Measurements from ENCODE around the gene GRIK4. TPM values are rescaled to one million over a fixed set of nuclear protein-coding genes. Genes with fewer than 3 reads are reported as not detected.

Gene GRIK4
- polyA plus RNA-seq, 1 donor: 0.94 TPM

GRCh38 chr11:120586072-120586471 is 74.5 kb downstream of the GRIK4 start:
- Histone ChIP-seq H3K27ac (ENCODE audit: low read length) (no peak overlapping the region), H3K9me3 (ENCODE audit: control insufficient read depth, low read depth, low read length) (no peaks in the 10 kb centered on the region), H3K4me3 (ENCODE audit: low read length) (no peak overlapping the region), H3K4me1 (ENCODE audit: control insufficient read depth, insufficient read depth, low read length) (no peaks in the 10 kb centered on the region), H3K36me3 (ENCODE audit: control insufficient read depth, insufficient read depth, low read length) (no peaks in the 10 kb centered on the region), H3K27me3 (ENCODE audit: control insufficient read depth, insufficient read depth, low read length) (no peaks in the 10 kb centered on the region)
- DNase-seq: no peak
- WGBS (ENCODE audit: insufficient coverage, low lambda C conversion rate): 67% methylated on average over 3 of the region's 3 CpGs

- Histone ChIP-seq H3K4me3 (ENCODE audit: low read length) (no peak overlapping the region), H3K36me3 (ENCODE audit: control insufficient read depth, insufficient read depth, low read length) (no peaks in the 10 kb centered on the region)
- WGBS (ENCODE audit: insufficient coverage, low lambda C conversion rate): no CpG with 5 or more reads among the region's 7 CpGs
Observed at GRCh38 chr11:120586728-120587127, 75.2 kb downstream of the GRIK4 start.

GRCh38 chr11:120587299-120587698 is 75.8 kb downstream of the GRIK4 start:
- Histone ChIP-seq H3K9me3 (ENCODE audit: control insufficient read depth, low read depth, low read length) (no peaks in the 10 kb centered on the region), H3K36me3 (ENCODE audit: control insufficient read depth, insufficient read depth, low read length) (no peaks in the 10 kb centered on the region), H3K27ac (ENCODE audit: low read length) (no peak overlapping the region), H3K27me3 (ENCODE audit: control insufficient read depth, insufficient read depth, low read length) (no peaks in the 10 kb centered on the region), H3K4me3 (ENCODE audit: low read length) (no peak overlapping the region), H3K4me1 (ENCODE audit: control insufficient read depth, insufficient read depth, low read length) (no peaks in the 10 kb centered on the region)
- no peak for DNase-seq
- WGBS (ENCODE audit: insufficient coverage, low lambda C conversion rate): 100% methylated on average over 1 of the region's 4 CpGs

More at GRCh38 chr11:120586728-120587127, 75.2 kb downstream of the GRIK4 start:
- no peaks in the 10 kb centered on the region for H3K4me1 ChIP-seq (ENCODE audit: control insufficient read depth, insufficient read depth, low read length)
- H3K27me3 ChIP-seq (ENCODE audit: control insufficient read depth, insufficient read depth, low read length): no peaks in the 10 kb centered on the region
- no peak for DNase-seq
- no peak overlapping the region for H3K27ac ChIP-seq (ENCODE audit: low read length)
- H3K9me3 ChIP-seq (ENCODE audit: control insufficient read depth, low read depth, low read length): no peaks in the 10 kb centered on the region

- no peak for DNase-seq
- H3K4me1 ChIP-seq (ENCODE audit: control insufficient read depth, insufficient read depth, low read length): no peaks in the 10 kb centered on the region
- H3K4me3 ChIP-seq (ENCODE audit: low read length): no peak overlapping the region
- H3K27ac ChIP-seq (ENCODE audit: low read length): no peak overlapping the region
- H3K36me3 ChIP-seq (ENCODE audit: control insufficient read depth, insufficient read depth, low read length): no peaks in the 10 kb centered on the region
- no peaks in the 10 kb centered on the region for H3K9me3 ChIP-seq (ENCODE audit: control insufficient read depth, low read depth, low read length)
- WGBS (ENCODE audit: insufficient coverage, low lambda C conversion rate): no CpG with 5 or more reads among the region's 11 CpGs
- H3K27me3 ChIP-seq (ENCODE audit: control insufficient read depth, insufficient read depth, low read length): no peaks in the 10 kb centered on the region
Observed at GRCh38 chr11:120589376-120589775, 77.8 kb downstream of the GRIK4 start.

DNA sequence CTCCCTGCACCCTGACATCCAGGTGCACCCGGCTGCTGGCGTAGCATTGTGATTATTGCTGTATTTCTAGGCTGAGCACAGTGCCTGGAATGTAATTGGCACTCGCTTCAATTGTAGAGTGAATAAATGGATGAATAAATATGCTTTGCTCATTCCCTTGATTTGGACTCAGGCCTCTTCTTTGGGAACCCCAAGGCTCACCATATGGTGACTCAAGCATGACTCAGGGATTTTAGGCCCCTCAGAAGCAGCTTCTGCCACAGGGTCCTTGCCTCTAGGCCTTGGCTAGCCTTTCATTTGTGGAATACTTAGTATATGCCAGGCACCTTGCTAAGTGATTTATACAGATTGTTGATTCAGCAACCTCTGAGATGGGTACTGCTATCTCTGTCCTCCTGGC is 78.9 kb downstream of the GRIK4 start:
- WGBS (ENCODE audit: insufficient coverage, low lambda C conversion rate): no CpG with 5 or more reads among the region's 3 CpGs
- no peak for DNase-seq
- H3K4me1 ChIP-seq (ENCODE audit: control insufficient read depth, insufficient read depth, low read length): no peaks in the 10 kb centered on the region
- H3K27me3 ChIP-seq (ENCODE audit: control insufficient read depth, insufficient read depth, low read length): no peaks in the 10 kb centered on the region
- H3K4me3 ChIP-seq (ENCODE audit: low read length): no peak overlapping the region
- no peaks in the 10 kb centered on the region for H3K9me3 ChIP-seq (ENCODE audit: control insufficient read depth, low read depth, low read length)
- no peak overlapping the region for H3K27ac ChIP-seq (ENCODE audit: low read length)
- no peaks in the 10 kb centered on the region for H3K36me3 ChIP-seq (ENCODE audit: control insufficient read depth, insufficient read depth, low read length)

DNA sequence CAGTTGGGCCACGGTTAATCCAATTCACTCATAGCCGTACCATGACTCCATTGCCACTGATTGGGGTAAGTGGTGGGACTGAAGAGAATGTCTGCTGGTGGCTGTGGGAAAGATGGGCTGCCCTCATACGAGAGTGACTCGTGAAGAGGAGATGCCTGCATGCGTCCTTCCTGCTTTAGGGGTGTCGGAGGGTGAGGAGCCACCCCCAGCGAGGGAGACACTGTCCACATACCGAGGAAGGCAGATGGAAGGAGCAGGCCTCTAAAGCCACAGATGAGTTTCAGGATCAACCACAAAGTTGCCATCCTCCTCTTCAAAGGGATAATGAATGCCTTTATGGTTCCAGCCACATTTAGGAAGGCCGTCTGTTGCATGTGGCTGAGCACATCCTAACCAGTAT is 83.2 kb downstream of the GRIK4 start:
- no CpG with 5 or more reads among the region's 9 CpGs for WGBS (ENCODE audit: insufficient coverage, low lambda C conversion rate)
- H3K27me3 ChIP-seq (ENCODE audit: control insufficient read depth, insufficient read depth, low read length): no peaks in the 10 kb centered on the region
- H3K4me1 ChIP-seq (ENCODE audit: control insufficient read depth, insufficient read depth, low read length): no peaks in the 10 kb centered on the region
- H3K36me3 ChIP-seq (ENCODE audit: control insufficient read depth, insufficient read depth, low read length): no peaks in the 10 kb centered on the region
- no peak for DNase-seq
- H3K9me3 ChIP-seq (ENCODE audit: control insufficient read depth, low read depth, low read length): no peaks in the 10 kb centered on the region
- no peak overlapping the region for H3K27ac ChIP-seq (ENCODE audit: low read length)
- no peak overlapping the region for H3K4me3 ChIP-seq (ENCODE audit: low read length)

- Histone ChIP-seq H3K27me3 (ENCODE audit: control insufficient read depth, insufficient read depth, low read length) (no peaks in the 10 kb centered on the region), H3K4me3 (ENCODE audit: low read length) (no peak overlapping the region), H3K4me1 (ENCODE audit: control insufficient read depth, insufficient read depth, low read length) (no peaks in the 10 kb centered on the region), H3K36me3 (ENCODE audit: control insufficient read depth, insufficient read depth, low read length) (no peaks in the 10 kb centered on the region), H3K9me3 (ENCODE audit: control insufficient read depth, low read depth, low read length) (no peaks in the 10 kb centered on the region), H3K27ac (ENCODE audit: low read length) (no peak overlapping the region)
- DNase-seq: no peak
- no CpG with 5 or more reads among the region's 4 CpGs for WGBS (ENCODE audit: insufficient coverage, low lambda C conversion rate)
Observed at GRCh38 chr11:120595557-120595956, 84.0 kb downstream of the GRIK4 start.

- no peak overlapping the region for H3K27ac ChIP-seq (ENCODE audit: low read length)
- 90% methylated on average over 4 of the region's 26 CpGs for WGBS (ENCODE audit: insufficient coverage, low lambda C conversion rate)
- no peaks in the 10 kb centered on the region for H3K4me1 ChIP-seq (ENCODE audit: control insufficient read depth, insufficient read depth, low read length)
Observed at GRCh38 chr11:120597250-120598215, 86.0 kb downstream of the GRIK4 start.

GRCh38 chr11:120598517-120599257 is 87.1 kb downstream of the GRIK4 start:
- H3K9me3 ChIP-seq (ENCODE audit: control insufficient read depth, low read depth, low read length): no peaks in the 10 kb centered on the region
- no peaks in the 10 kb centered on the region for H3K27me3 ChIP-seq (ENCODE audit: control insufficient read depth, insufficient read depth, low read length)
- no peaks in the 10 kb centered on the region for H3K36me3 ChIP-seq (ENCODE audit: control insufficient read depth, insufficient read depth, low read length)
- no peak overlapping the region for H3K27ac ChIP-seq (ENCODE audit: low read length)
- H3K4me1 ChIP-seq (ENCODE audit: control insufficient read depth, insufficient read depth, low read length): no peaks in the 10 kb centered on the region
- no peak for DNase-seq
- H3K4me3 ChIP-seq (ENCODE audit: low read length): no peak overlapping the region
- 100% methylated on average over 1 of the region's 8 CpGs for WGBS (ENCODE audit: insufficient coverage, low lambda C conversion rate)

More at GRCh38 chr11:120597250-120598215, 86.0 kb downstream of the GRIK4 start:
- Histone ChIP-seq H3K9me3 (ENCODE audit: control insufficient read depth, low read depth, low read length) (no peaks in the 10 kb centered on the region), H3K27me3 (ENCODE audit: control insufficient read depth, insufficient read depth, low read length) (no peaks in the 10 kb centered on the region), H3K36me3 (ENCODE audit: control insufficient read depth, insufficient read depth, low read length) (no peaks in the 10 kb centered on the region), H3K4me3 (ENCODE audit: low read length) (no peak overlapping the region)
- no peak for DNase-seq

GRCh38 chr11:120599816-120600420 is 88.4 kb downstream of the GRIK4 start:
- DNase-seq: peak in 1 of 2 donors; percentile 44
- no peaks in the 10 kb centered on the region for H3K27me3 ChIP-seq (ENCODE audit: control insufficient read depth, insufficient read depth, low read length)
- no peaks in the 10 kb centered on the region for H3K4me1 ChIP-seq (ENCODE audit: control insufficient read depth, insufficient read depth, low read length)
- no peak overlapping the region for H3K4me3 ChIP-seq (ENCODE audit: low read length)
- H3K36me3 ChIP-seq (ENCODE audit: control insufficient read depth, insufficient read depth, low read length): no peaks in the 10 kb centered on the region
- H3K27ac ChIP-seq (ENCODE audit: low read length): no peak overlapping the region
- H3K9me3 ChIP-seq (ENCODE audit: control insufficient read depth, low read depth, low read length): no peaks in the 10 kb centered on the region
- WGBS (ENCODE audit: insufficient coverage, low lambda C conversion rate): no CpG with 5 or more reads among the region's 11 CpGs
